NCI-H2171 (cell line): Measurements from ENCODE around the gene CD81.
A peak's percentile ranks its signal among the peaks of the same experiment; 100 is the strongest.

Experiments used
- DNase-seq: peaks from one replicate; lab custom pipeline; 2025; lab: John Stamatoyannopoulos, UW

Gene CD81

DNA sequence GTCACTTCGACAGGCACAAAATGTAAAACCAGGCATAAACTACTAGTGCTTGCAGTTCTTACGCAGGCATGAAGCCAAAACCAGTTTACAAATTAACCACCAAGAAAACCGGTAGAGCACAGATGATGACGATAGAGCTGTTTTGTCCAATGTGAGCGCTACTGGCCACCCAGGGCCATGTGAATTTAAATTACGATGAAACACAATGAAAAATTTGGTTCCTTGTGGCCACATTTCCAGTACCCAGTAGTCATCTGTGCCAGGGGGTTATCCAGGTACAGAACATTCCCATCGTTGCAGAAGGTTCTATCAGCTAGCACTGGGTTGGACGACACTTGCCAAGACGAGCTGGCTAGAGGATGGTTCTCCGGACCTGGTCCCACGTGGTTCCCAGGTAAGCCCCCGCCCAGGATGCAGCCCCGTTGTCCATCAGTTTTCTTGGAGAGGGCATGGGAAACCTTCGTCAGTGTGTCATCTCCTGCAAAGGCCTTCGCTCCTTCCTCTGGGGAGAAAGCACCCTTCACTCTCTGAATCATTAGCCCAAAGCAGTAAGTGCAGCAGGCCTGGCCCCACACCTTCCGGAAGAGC is 1.1 kb upstream of the CD81 start:
- DNase-seq: no peak

- DNase-seq: peak; percentile 13
These were observed 667 bp downstream of the CD81 start for GRCh38 chr11:2377511-2378443.

DNA sequence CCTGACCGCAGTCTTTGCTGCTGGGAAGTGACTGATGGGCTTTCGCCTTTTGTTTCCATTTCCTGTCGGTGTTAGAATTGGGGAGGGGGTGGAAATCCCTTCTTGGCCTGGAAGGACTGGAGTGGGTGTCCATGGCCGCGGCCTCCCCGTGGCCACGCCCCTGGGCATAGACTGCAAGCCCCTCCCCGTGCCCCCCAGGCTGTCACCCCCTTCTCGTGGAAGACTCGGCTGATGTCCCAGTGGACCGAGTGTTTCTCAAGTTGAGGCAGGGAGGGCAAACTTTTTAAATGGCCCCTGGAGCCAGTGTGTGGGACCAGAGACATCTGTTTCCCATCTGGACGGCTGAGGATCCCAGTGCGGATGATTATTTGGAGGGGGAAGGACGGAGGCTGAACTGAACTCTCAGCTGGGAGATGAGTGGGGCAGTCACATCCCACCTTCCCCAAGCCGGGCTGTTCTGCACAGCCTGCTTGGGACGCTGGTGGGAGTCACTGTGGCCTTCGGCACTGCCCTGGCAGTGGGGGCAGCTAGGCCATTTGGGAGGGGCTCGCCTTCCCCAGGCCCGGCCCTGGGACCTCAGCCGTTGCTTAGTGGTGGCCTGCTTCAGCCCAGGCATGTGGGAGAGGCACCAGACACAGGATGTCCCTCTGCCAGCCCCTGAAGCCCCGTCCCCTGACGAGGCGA is 1.6 kb downstream of the CD81 start:
- DNase-seq: no peak

DNA sequence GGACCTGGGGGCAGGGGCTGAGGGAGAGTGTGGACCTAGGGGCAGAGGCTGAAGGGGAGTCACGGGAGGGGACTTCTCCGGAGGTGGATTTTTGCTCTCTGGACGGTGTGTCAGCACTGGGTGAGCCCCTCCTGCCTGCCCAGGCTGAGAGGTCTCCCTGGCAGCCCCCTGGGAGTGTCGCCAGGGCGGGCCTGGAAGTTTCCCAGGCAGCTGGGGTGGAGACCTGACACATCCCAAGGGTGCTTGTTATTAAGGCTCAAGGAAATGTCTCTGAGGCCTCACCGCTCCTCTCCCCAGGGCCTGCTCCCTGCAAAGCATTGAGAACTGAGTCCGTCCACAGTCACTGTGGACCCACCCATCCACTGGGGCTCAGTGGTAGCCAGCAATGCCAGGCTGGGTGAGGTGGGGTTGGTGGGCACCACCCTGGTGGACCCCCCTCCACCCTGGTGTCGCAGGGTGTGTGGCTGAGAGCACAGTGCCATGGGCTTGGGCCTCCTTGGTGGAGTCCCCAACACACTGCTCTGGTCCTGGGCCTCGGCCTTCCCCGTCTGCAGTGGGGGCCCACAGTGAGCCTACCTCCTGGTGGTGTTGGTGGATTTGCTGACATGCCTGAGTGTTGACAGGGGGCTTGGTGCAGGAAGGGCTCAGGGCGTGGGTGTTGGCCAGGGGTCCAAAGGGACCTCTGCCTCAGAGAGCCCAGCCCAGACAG is 2.5 kb downstream of the CD81 start:
- DNase-seq: no peak

- no peak for DNase-seq
These were observed 3.3 kb downstream of the CD81 start for GRCh38 chr11:2380396-2380795.

GRCh38 chr11:2380807-2381350 is 3.8 kb downstream of the CD81 start:
- DNase-seq: no peak

GRCh38 chr11:2381494-2382128 is 4.5 kb downstream of the CD81 start:
- no peak for DNase-seq

DNA sequence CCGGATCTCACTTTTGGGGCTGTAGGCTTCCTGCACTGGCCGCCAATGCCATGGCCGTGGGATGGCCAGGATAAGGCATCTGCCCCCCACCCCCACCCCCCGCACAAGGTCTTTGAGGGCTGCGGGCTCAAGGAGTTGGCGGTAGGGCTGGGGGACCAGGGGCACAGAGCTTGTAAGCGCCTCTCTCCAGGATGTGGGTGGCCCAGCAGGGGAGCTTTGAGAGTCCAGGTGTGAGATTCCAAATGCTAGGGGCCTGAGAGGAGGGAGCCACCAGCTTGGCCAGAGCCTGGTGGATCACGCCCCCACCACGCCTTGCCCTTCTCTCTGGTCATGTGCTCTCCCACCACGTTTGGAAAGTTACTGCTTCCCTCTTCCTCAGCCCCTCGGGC is 5.0 kb downstream of the CD81 start:
- DNase-seq: no peak

DNA sequence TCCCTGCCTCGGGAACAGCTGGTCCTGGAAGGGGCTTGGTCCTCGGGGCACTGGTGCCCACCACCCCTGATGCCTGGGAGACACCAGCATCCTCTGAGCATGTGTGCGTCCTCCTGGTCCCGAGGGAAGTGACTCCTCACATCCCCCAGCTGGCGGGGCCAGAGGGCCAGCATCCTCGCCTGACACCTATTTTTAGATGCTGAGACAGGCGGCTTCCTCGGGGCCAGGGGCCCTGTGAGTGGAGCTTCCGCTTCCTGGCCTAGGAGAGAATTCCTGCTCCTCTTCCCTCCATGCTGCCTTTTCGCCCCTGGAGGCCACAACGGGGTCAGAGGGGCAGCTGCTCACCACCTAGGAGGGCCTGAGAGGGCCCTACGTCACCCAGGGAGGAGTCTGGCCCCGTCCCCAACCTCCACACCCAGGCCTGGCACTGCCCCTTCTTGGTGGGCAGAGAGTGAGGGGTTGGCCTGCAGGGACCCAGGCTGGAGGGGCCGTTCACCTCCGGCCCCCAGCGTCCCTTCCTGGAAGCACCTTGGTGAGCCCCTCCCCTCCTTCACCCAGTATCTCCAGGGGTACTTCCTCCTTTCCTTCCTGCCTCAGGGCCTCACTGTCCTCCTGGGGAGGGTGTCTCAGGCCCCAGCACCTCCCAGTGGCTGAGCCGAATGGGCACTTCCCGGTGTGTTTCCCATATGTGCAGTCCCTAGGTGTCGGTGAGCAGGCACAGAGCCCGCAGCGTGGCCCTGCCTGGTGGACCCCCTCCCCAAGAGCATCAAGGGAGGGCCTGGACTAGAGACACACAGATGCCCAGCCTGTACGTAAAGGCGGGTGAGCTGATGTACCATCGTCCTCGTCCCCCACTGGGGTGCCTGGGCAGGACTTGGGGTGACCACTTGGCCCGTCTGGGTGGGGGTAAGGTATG is 6.1 kb downstream of the CD81 start:
- DNase-seq: no peak

GRCh38 chr11:2383852-2384804 is 7.0 kb downstream of the CD81 start:
- DNase-seq: no peak

DNA sequence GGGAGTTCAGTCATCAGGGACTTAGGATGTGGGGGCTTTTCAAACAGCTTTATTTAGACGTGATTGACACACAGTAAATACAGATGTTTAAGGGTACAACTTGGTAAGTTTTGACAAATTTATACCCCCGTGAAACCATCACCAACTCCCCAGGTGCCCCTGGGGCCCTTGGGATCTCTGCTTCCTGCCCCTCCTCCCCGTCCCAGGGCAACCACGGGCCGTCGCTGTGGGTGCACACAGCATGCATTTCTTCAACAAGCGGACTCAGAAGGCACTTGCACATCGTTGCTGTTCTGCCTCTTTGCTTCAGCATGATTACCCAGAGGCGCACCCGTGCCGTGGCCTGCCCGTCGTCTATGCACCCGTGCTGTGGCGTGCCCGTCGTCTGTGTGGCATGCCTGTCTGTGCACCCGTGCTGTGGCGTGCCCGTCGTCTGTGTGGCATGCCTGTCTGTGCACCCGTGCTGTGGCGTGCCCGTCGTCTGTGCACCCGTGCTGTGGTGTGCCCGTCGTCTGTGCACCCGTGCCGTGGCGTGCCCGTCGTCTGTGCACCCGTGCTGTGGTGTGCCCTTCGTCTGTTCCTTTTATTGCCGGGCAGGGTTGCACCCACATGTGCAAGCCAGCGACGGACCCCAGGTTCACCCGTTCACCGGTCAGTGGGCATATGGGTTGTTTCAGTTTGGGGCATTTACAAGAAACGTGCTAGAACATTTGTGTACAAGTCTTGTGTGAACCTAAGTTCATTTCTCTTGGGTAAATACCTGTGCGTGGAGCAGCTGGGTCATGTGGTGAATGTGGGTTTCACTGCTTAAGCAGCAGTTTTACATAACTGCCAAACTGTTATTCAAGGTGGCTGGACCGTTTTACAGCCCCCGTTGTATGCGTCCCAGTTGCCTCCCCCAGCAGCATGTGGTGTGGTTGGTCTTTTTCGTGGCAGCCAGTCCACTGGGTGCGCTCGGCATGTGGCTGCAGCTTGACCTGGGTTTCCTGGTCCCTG is 8.3 kb downstream of the CD81 start:
- no peak for DNase-seq

DNA sequence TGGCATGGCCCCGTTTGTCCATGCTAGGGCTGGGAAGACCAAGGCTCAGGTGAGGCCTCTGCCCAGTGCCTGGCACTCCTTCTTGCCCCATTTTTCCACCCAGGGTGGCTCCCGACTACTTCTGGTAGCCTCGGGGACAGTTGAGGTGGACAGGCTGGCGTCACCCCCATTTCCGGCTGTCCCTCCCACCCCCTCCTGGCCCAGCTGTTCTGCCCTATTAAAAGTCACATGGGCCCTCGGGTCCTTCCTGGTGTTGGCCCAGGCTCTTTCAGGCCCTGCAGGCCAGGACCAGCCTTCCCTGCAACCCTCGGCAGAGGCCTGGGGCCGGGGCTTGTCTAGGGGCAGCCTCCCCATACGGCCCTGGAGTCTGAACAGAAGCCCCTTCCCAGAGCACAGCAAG is 9.5 kb downstream of the CD81 start:
- DNase-seq: no peak

DNA sequence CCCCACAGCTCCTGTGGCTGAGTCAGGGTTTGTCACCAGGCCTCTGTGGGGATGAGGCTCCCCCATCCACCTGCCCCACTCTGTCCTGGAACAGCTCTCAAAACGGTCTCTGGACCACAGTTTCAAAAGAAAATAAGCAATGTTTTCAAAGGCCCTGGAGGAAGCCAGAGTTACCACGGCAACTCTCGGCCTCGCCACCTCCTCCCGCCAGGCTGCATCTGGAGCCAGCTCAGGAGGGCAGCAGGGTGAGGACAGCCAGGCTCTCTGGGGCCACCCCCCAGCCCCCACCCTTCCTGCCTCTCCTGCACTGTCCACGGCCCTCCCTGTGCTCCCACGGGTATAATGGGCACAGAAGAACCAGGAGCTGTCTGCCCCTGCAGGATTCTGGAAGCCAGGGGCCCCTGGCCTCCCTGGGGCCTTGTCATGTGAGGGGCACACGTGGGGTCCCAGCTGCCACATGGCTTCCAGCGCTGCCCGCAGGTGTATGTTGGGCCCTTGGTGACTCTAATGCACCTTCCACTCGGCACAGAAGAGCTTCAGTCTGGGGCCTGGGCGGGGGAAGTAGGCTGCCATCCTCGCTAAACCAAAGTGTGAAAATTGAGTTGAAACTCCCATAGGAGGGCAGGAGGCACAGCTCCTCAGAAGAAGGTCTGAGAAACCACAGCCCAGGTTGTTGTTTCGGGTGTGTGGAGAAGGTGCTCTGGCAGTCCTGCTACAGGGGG is 10.3 kb downstream of the CD81 start:
- no peak for DNase-seq

GRCh38 chr11:2388431-2389376 is 11.6 kb downstream of the CD81 start:
- no peak for DNase-seq

GRCh38 chr11:2389377-2390026 is 12.4 kb downstream of the CD81 start:
- no peak for DNase-seq
